Tibial nerve (tissue), 3 donors: ENCODE measurements around the gene WDR18.

Experiments used
- POLR2A ChIP-seq, 2 donors: fragments of 450-650 bp; IDR thresholded peaks; one replicate each; pipeline ENCODE4 v1.6.1; 2017; ENCODE audit warnings: antibody characterized with exemption in 2 of 2, mild to moderate bottlenecking in 2 of 2, moderate library complexity in 2 of 2
- TF ChIP-seq, protein P1 (sequence below), 5 experiments: fragments of 200-600 bp in 3 of 5; fragments of 450-650 bp in 2 of 5; sonication (generic) in 3 of 5; IDR thresholded peaks; one replicate each; pipeline ENCODE4 v1.5.1; 2016 to 2019; ENCODE audit warnings: antibody characterized with exemption in 5 of 5, mild to moderate bottlenecking in 3 of 5, moderate library complexity in 2 of 5

GRCh38 chr19:1016647-1017114, 32.5 kb downstream of the WDR18 start:
- TF ChIP-seq, protein P1, sequence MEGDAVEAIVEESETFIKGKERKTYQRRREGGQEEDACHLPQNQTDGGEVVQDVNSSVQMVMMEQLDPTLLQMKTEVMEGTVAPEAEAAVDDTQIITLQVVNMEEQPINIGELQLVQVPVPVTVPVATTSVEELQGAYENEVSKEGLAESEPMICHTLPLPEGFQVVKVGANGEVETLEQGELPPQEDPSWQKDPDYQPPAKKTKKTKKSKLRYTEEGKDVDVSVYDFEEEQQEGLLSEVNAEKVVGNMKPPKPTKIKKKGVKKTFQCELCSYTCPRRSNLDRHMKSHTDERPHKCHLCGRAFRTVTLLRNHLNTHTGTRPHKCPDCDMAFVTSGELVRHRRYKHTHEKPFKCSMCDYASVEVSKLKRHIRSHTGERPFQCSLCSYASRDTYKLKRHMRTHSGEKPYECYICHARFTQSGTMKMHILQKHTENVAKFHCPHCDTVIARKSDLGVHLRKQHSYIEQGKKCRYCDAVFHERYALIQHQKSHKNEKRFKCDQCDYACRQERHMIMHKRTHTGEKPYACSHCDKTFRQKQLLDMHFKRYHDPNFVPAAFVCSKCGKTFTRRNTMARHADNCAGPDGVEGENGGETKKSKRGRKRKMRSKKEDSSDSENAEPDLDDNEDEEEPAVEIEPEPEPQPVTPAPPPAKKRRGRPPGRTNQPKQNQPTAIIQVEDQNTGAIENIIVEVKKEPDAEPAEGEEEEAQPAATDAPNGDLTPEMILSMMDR (IDR thresholded peaks at IDR 0.05), result no peak
- TF ChIP-seq POLR2A (IDR thresholded peaks at IDR 0.05), result no peak
